Raji (cell line): ENCODE measurements around the gene CNTN5.

Experiments
- POLR2A ChIP-seq: IDR thresholded peaks from 2 replicates; pipeline ENCODE4 v1.6.1; 2011; ENCODE audit warnings: low read depth, low read length, control low read depth; ENCODE audit not compliant: insufficient read depth

CNTN5 gene

GRCh38 chr11:100094121-100094865 lies 1073.5 kb downstream of the CNTN5 start:
- no peak for TF ChIP-seq POLR2A

- no peak for TF ChIP-seq POLR2A
Observed at GRCh38 chr11:100095809-100096208, 1075.1 kb downstream of the CNTN5 start.

GRCh38 chr11:100098560-100098959 lies 1077.8 kb downstream of the CNTN5 start:
- TF ChIP-seq POLR2A, result no peak

- no peak for TF ChIP-seq POLR2A
Observed at GRCh38 chr11:100105255-100105981, 1084.7 kb downstream of the CNTN5 start.

- TF ChIP-seq POLR2A, result no peak
Observed at GRCh38 chr11:100105982-100106358, 1085.2 kb downstream of the CNTN5 start.

- no peak for TF ChIP-seq POLR2A
Observed at GRCh38 chr11:100119176-100119575, 1098.4 kb downstream of the CNTN5 start.

- no peak for TF ChIP-seq POLR2A
Observed at GRCh38 chr11:100133114-100133513, 1112.4 kb downstream of the CNTN5 start.

- TF ChIP-seq POLR2A, result no peak
Observed at GRCh38 chr11:100141201-100141600, 1120.5 kb downstream of the CNTN5 start.

GRCh38 chr11:100151944-100152343 lies 1131.2 kb downstream of the CNTN5 start:
- TF ChIP-seq POLR2A, result no peak

GRCh38 chr11:100152766-100153165 lies 1132.0 kb downstream of the CNTN5 start:
- no peak for TF ChIP-seq POLR2A

- TF ChIP-seq POLR2A, result no peak
Observed at GRCh38 chr11:100163471-100163870, 1142.7 kb downstream of the CNTN5 start.

GRCh38 chr11:100174881-100175280 lies 1154.1 kb downstream of the CNTN5 start:
- TF ChIP-seq POLR2A, result no peak

- no peak for TF ChIP-seq POLR2A
Observed at GRCh38 chr11:100176456-100176855, 1155.7 kb downstream of the CNTN5 start.

GRCh38 chr11:100177651-100178050 lies 1156.9 kb downstream of the CNTN5 start:
- TF ChIP-seq POLR2A, result no peak

GRCh38 chr11:100182350-100182749 lies 1161.6 kb downstream of the CNTN5 start:
- no peak for TF ChIP-seq POLR2A

GRCh38 chr11:100182927-100183326 lies 1162.2 kb downstream of the CNTN5 start:
- TF ChIP-seq POLR2A, result no peak
